ENCODE measurements around the gene CYLC2.

Gene CYLC2

GRCh38 chr9:102995033-102995432 lies at the start of gene CYLC2:
TSS of gene CYLC2 (plus strand) at chr9:102995333. CDS start at chr9:102995381, 48 bp downstream.
- no peak for DNase-seq

- DNase-seq = no peak
These were observed 44.8 kb upstream of the CYLC2 start for GRCh38 chr9:102950346-102950745.

GRCh38 chr9:102966999-102967398 lies 28.1 kb upstream of the CYLC2 start:
- DNase-seq = no peak

GRCh38 chr9:102967979-102968378 lies 27.2 kb upstream of the CYLC2 start:
- no peak for DNase-seq

DNA sequence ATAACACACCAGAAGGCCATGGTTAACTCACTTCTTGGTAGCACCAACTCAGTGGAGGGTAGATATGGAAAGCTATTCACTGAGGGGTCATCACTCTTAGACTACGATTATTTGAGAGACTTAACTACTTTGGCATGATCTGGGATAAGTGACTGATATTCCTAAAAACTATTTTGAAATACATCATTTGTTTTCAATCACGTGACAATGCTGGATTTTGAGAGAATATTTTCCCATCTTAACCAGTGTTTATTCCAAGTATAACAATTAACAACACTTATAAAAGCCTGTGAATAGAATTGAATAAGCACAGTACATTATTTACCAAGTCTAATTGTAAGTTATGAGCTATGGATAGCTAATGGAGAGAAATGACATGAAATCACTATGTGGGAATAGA lies 22.4 kb upstream of the CYLC2 start:
- DNase-seq = no peak

DNA sequence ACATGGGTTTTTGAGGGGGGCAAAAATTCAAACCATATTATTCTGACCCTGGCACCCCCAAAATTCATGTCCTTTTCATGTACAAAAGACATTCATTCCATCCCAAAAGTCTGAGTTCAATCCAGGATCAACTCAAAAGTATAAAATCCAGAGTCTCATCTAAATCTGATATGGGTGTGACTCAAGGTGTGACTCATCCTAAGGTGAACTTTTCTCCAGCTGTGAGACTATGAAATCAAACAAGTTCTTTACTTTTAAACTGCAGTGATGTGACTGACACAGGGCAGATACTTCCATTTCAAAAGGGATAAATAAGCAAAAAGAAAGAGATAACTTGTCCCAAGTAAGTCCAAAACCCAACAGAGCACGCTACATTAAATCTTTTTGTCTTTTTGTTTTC lies 20.6 kb upstream of the CYLC2 start:
- no peak for DNase-seq

DNA sequence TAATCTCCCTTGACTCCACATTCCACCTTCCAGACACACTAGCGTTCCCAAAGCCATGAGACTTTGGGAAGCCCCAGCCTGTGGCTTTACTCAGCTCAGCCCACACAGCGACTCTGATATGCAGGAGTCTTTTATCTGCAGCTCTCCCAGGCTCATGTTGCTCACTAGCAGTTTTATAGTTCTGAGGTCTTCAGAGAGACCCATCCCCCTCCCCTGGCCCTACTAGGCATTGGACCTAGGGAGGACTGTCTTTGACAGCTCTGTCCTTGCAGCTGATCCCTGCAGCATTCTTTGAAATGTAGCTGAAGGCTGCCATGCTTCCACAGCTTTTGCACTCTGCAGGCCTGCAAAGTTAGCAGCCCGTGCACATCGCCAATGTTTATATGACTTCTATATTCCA lies 19.9 kb upstream of the CYLC2 start:
- no peak for DNase-seq

DNA sequence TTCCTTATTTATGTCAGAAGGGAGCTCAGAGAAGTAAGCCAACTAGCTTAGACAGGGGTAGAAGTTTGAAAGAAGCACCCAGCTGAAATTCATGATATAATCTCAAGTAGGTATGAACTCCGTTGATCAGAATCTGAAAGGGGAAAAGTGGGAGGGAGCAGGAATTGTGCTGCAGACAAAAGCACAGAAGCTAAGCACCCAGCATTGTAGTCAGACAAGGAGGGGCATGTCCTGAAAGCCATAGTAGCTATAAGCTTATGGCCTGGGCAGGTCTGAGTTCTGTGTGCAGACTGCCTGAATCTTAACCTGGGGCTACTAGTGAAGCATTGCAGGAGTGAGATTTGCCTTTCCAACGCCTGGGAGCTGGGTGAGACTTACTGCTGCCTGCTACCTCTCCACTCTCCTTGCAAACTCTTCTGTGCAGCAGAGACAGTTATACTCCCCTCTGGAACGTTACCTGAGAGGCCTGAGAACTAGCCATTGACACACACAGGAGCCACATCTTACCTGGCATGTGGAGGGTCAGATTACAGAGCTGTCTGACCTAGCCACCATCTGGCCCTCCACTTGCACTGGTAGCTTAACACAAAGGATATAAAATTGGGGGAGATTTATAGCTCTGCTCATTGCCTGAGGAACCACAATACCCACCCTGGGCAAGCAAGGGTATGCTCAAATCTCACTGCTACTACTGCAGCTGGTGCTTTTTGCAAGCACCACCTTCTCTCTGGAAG lies 9.8 kb upstream of the CYLC2 start:
- DNase-seq = no peak

- DNase-seq = no peak
These were observed 8.7 kb upstream of the CYLC2 start for GRCh38 chr9:102986425-102986824.

DNA sequence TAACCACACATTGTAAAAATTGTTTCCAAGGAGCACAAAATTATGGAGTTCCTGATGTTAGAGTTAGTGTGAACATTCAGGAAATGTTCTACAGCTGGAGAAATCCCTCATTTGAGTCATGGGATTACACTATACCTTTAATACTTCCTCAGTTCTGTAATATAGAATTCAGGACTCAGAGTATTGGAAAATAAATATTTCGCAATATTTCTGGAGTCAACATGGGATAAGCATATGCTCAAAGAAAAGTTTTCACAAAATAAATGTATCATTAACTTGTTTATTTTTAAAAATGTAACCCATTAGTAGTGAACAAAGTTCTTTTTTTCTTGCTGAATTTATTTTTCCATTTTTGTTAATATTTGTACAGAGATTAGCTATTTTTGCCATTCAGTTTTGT lies 8.6 kb downstream of the CYLC2 start:
- DNase-seq = no peak

DNA sequence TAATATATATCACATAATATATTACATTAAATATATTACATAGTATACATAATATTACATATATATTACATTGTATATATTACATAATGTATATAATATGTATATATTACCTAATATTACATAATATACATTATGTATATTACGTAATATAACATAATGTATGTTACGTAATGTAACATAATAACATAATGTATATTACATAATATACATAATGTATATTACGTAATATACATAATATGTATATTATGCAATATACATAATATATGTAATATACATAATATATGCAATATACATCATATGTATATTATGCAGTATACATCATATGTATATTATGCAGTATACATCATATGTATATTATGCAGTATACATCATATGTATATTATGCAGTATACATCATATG lies 19.1 kb downstream of the CYLC2 start:
- no peak for DNase-seq

- DNase-seq = no peak
These were observed 30.7 kb downstream of the CYLC2 start for GRCh38 chr9:103025796-103026195.

DNA sequence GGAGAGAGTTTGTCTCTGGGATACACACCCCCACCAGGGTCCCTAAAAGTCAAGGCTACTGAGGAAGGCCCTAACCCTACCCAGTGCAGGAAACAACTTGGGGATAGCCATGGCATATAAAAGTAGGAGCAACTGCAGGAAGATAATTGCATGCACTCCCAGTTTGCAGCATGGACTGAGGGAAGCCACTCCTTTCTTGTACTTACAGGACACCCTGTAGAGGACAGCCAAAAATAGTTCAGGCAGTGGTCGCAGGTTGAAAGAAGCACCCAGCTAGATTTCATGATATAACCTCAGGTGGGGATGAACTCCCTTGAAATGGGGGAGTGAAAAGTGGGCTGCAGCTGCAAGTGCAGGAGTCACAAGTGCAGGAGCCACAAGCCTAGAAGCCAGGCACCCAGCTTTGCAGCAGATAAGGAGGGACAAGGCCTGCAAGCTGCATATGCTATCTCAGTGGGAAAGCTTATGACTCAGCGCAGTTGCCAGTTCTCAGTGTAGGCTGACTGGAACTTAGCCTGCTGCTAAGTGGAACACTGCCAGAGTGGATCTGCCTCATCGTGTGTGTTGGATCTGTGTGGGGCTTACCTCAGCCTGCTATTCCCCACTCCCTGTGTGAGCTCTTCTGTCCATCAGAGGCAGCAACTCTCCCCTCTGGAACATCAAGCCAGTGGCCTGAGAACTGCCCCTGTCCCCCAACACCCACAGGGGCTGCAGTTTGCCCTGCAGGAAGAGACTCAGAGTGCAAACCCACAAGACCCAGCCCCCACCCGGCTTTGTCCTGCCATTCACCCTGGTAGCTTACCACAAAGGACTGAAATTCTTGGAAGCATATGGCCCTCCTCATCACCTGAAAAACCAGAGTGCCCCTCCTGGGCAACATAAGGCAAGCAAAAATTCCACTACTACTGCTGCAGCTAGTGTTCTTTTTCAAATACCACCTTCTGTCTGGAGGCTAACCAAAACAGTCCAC lies 42.7 kb downstream of the CYLC2 start:
- DNase-seq = no peak

DNA sequence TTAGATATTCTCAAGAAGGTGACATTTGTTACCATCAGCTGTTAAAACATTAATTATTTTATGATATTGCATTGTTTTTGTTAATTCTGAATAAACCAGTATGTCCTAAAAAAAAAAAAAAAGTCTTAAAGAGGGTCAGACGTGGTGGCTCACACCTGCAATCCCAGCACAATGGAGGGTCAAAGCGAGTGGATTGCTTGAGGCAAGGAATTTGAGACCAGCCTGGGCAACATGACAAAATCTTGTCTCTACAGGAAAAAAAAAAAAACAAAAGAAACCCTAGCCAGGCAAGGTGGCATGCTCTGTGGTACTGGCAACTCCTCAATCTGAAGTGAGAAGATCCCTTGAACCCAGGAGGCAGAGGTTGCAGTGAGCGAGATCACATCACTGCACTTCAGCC lies 46.8 kb downstream of the CYLC2 start:
- DNase-seq = no peak
